Stimulated activated CD8-positive, alpha-beta memory T cell treated with anti-CD3 and anti-CD28 coated beads, Interleukin-4, amount 100 ng/mL, for 48 hours (primary cell): ENCODE data around the gene SDHA.
"Not testable (repeated sequence)": the region's sequence is repeated elsewhere in the genome, so short reads cannot be mapped to it uniquely, and the experiment has no call there.

Experiments
- DNase-seq: peaks from one replicate; pipeline ENCODE4 v3.0.0-alpha.2; 2020

SDHA gene

GRCh38 chr5:198516-199196, 19.5 kb upstream of the SDHA start:
- DNase-seq = no peak

- peak; percentile 16 for DNase-seq
Observed at GRCh38 chr5:199197-199949, 18.7 kb upstream of the SDHA start.

- no peak for DNase-seq
Observed at GRCh38 chr5:199950-200645, 18.0 kb upstream of the SDHA start.

- DNase-seq = peak; percentile 16
Observed at GRCh38 chr5:200985-201384, 17.1 kb upstream of the SDHA start.

- peak; percentile 14 for DNase-seq
Observed at GRCh38 chr5:201672-202071, 16.4 kb upstream of the SDHA start.

- DNase-seq = no peak
Observed at GRCh38 chr5:203246-203930, 14.7 kb upstream of the SDHA start.

GRCh38 chr5:204001-204400, 14.1 kb upstream of the SDHA start:
- no peak for DNase-seq

GRCh38 chr5:204462-204861, 13.7 kb upstream of the SDHA start:
- DNase-seq = no peak

- DNase-seq = no peak
Observed at GRCh38 chr5:204966-205670, 13.0 kb upstream of the SDHA start.

- DNase-seq = no peak
Observed at GRCh38 chr5:206406-206805, 11.7 kb upstream of the SDHA start.

GRCh38 chr5:206927-207536, 11.1 kb upstream of the SDHA start:
- no peak for DNase-seq

- DNase-seq = no peak
Observed at GRCh38 chr5:207599-207998, 10.5 kb upstream of the SDHA start.

- DNase-seq = no peak
Observed at GRCh38 chr5:208449-209114, 9.5 kb upstream of the SDHA start.

- peak; percentile 21 for DNase-seq
Observed at GRCh38 chr5:213803-214395, 4.2 kb upstream of the SDHA start.

GRCh38 chr5:215256-215655, 2.9 kb upstream of the SDHA start:
- peak; percentile 8 for DNase-seq

GRCh38 chr5:216076-216475, 2.0 kb upstream of the SDHA start:
- not testable (repeated sequence) for DNase-seq

GRCh38 chr5:218457-219291, 554 bp downstream of the SDHA start:
- DNase-seq = peak; percentile 52

GRCh38 chr5:219460-219863, 1.3 kb downstream of the SDHA start:
- peak; percentile 45 for DNase-seq

- no peak for DNase-seq
Observed at GRCh38 chr5:219991-220390, 1.9 kb downstream of the SDHA start.
